OCI-LY1 (cell line): ENCODE data around the gene NSFL1C.

Experiments used
- H2AFZ ChIP-seq: fragments of 200-600 bp; sonication (generic), shearing (Covaris generic); 2 replicates; pipeline ENCODE4 v1.6.0; 2014; ENCODE audit warnings: antibody characterized with exemption, mild to moderate bottlenecking, low read length
- H3F3A ChIP-seq: fragments of 200-600 bp; sonication (generic), shearing (Covaris generic); 2 replicates; pipeline ENCODE4 v1.6.0; 2014; ENCODE audit warnings: mild to moderate bottlenecking, antibody characterized with exemption, low read length, moderate library complexity; ENCODE audit not compliant: insufficient read depth
- H3K27ac ChIP-seq: fragments of 200-600 bp; sonication (generic); 2 replicates; pipeline ENCODE4 v1.5.1; 2014; ENCODE audit warnings: low read length, mixed run types, mild to moderate bottlenecking, low read depth; ENCODE audit not compliant: poor library complexity, severe bottlenecking
- H3K27me3 ChIP-seq: fragments of 200-600 bp; sonication (generic); 2 replicates; pipeline ENCODE4 v1.6.0; 2014; ENCODE audit warnings: antibody characterized with exemption, mild to moderate bottlenecking, low read length, moderate library complexity; ENCODE audit not compliant: insufficient read depth
- H3K36me3 ChIP-seq: fragments of 200-600 bp; sonication (generic); 2 replicates; pipeline ENCODE4 v1.6.1; 2014; ENCODE audit warnings: mild to moderate bottlenecking, antibody characterized with exemption, low read length, moderate library complexity, mixed read lengths; ENCODE audit not compliant: insufficient read depth
- H3K4me1 ChIP-seq: fragments of 200-600 bp; sonication (generic); 2 replicates; pipeline ENCODE4 v1.5.1; 2014; ENCODE audit warnings: mild to moderate bottlenecking, low read length, moderate library complexity; ENCODE audit not compliant: insufficient read depth, severe bottlenecking
- H3K4me2 ChIP-seq: fragments of 200-600 bp; sonication (generic), shearing (Covaris generic); 2 replicates; pipeline ENCODE4 v1.6.1; 2014; ENCODE audit warnings: low read length
- H3K4me3 ChIP-seq: fragments of 200-600 bp; sonication (generic); 2 replicates; pipeline ENCODE4 v1.5.1; 2014; ENCODE audit warnings: low read length, low read depth, mild to moderate bottlenecking, mixed read lengths; ENCODE audit not compliant: poor library complexity, severe bottlenecking
- H3K79me2 ChIP-seq: fragments of 200-600 bp; shearing (Covaris generic); 2 replicates; pipeline ENCODE4 v1.6.1; 2016; ENCODE audit warnings: mixed run types, low read length, mixed read lengths; ENCODE audit not compliant: insufficient read depth
- H3K9ac ChIP-seq: fragments of 200-600 bp; sonication (generic), shearing (Covaris generic); 2 replicates; pipeline ENCODE4 v1.6.1; 2014; ENCODE audit warnings: mild to moderate bottlenecking, low read length, mixed read lengths
- H3K9me2 ChIP-seq: fragments of 200-600 bp; sonication (generic), shearing (Covaris generic); 2 replicates; pipeline ENCODE4 v1.6.1; 2014; ENCODE audit warnings: low read depth, mild to moderate bottlenecking, low read length, mixed read lengths
- H3K9me3 ChIP-seq: fragments of 200-600 bp; shearing (Covaris generic); 2 replicates; pipeline ENCODE4 v1.6.1; 2014; ENCODE audit warnings: low read length, mixed read lengths
- H4K20me1 ChIP-seq: fragments of 200-600 bp; sonication (generic), shearing (Covaris generic); 2 replicates; pipeline ENCODE4 v1.6.0; 2016; ENCODE audit warnings: mild to moderate bottlenecking, low read length; ENCODE audit not compliant: insufficient read depth
- CTCF ChIP-seq: fragments of 200-600 bp; sonication (generic), shearing (Covaris generic); IDR thresholded peaks from 2 replicates; pipeline ENCODE4 v1.5.1; 2017; ENCODE audit warnings: mild to moderate bottlenecking, antibody characterized with exemption, low read length, moderate library complexity, mixed read lengths
- EZH2 ChIP-seq: fragments of 200-600 bp; sonication (generic), shearing (Covaris generic); IDR thresholded peaks from 2 replicates; pipeline ENCODE4 v1.8.0; 2017; ENCODE audit warnings: borderline replicate concordance, mixed run types, mild to moderate bottlenecking, antibody characterized with exemption, low read length, moderate library complexity, mixed read lengths

Gene NSFL1C

DNA sequence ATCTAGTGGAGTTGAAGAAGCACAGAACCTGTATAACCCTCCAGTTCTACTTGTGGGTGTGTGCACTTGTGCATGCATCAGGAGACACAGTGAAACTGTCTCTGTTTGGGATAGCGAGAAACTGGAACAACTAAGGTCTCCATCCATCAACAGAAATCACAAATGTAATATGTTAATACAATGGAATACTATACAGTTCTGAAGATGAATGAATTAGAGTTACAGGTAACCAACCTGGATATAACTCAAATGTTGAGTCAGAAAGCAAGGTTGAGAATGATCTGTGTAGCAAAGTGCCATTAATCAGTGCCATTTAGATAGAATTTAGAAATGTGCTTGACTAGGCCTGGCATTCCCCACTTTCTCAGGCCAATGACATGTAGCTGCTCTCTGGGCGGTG is 4.6 kb upstream of the NSFL1C start:
- Histone ChIP-seq H3K4me1 (peaks cover 10% of the 10 kb centered on the region), H3K9me3 (no peaks in the 10 kb centered on the region), H3K9me2 (no peaks in the 10 kb centered on the region), H3K27me3 (peaks cover 3% of the 10 kb centered on the region; the same call in 1 of the 2 replicates), H3K36me3 (no peaks in the 10 kb centered on the region), H3K9ac (no peak overlapping the region), H3K79me2 (no peaks in the 10 kb centered on the region), H3F3A (no peaks in the 10 kb centered on the region), H3K27ac (no peak overlapping the region), H3K4me3 (no peak overlapping the region), H2AFZ (no peak overlapping the region), H4K20me1 (no peaks in the 10 kb centered on the region), H3K4me2 (no peak overlapping the region)
- TF ChIP-seq EZH2 (no peak), CTCF (no peak)

DNA sequence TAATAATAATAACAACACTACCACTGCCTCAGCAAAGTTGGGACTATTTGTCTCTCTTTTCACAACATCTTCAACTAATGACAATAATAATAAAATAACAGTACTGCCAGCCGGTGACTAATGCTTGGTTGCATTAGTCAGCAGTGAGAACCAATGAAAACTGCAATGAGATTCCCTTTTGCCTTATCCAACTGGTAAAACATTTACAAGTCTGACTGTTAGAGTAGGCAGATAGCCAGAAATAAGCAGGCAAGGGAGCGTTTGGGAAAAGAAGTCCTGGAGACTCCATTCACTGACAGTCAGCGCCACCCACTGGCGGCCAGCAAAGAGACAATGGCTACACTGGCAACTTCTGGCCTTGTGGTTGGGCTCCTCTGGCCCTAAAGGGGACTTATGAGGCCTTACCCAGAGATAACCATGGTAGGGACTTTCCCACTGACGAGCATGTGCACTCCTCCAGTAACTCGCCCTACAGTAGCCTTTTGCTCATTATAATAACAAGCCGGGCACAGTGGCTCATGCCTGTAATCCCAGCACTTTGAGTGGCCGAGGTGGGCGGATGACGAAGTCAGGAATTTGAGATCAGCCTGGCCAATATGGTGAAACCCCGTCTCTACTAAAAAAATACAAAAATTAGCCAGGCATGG is 3.4 kb upstream of the NSFL1C start:
- H4K20me1 ChIP-seq = no peaks in the 10 kb centered on the region
- H3K9ac ChIP-seq = no peak overlapping the region
- no peaks in the 10 kb centered on the region for H3K9me3 ChIP-seq
- no peak overlapping the region for H2AFZ ChIP-seq
- no peak overlapping the region for H3K27ac ChIP-seq
- H3K27me3 ChIP-seq = 0 out of 2 replicates have a peak, but pooled peaks cover 3% of the 10 kb centered on the region
- no peaks in the 10 kb centered on the region for H3K9me2 ChIP-seq
- H3K36me3 ChIP-seq = peaks cover under 1% of the 10 kb centered on the region; the same call in 1 of the 2 replicates
- no peaks in the 10 kb centered on the region for H3F3A ChIP-seq
- H3K79me2 ChIP-seq = peaks cover 11% of the 10 kb centered on the region
- H3K4me3 ChIP-seq = no peak overlapping the region
- peaks cover 21% of the 10 kb centered on the region for H3K4me1 ChIP-seq
- peak; percentile 78 for TF ChIP-seq CTCF
- TF ChIP-seq EZH2 = no peak
- H3K4me2 ChIP-seq = no peak overlapping the region

GRCh38 chr20:1469306-1469905 is 2.8 kb upstream of the NSFL1C start:
- Histone ChIP-seq H3K4me2 (no peak overlapping the region), H3K27ac (no peak overlapping the region)

More at GRCh38 chr20:1469306-1469905, 2.8 kb upstream of the NSFL1C start:
- H3F3A ChIP-seq = no peaks in the 10 kb centered on the region
- H3K4me3 ChIP-seq = no peak overlapping the region
- H3K9me2 ChIP-seq = no peaks in the 10 kb centered on the region
- peaks cover 18% of the 10 kb centered on the region for H3K79me2 ChIP-seq
- no peaks in the 10 kb centered on the region for H4K20me1 ChIP-seq
- H3K4me1 ChIP-seq = peaks cover 27% of the 10 kb centered on the region
- no peak overlapping the region for H2AFZ ChIP-seq
- no peaks in the 10 kb centered on the region for H3K9me3 ChIP-seq
- H3K36me3 ChIP-seq = peaks cover 7% of the 10 kb centered on the region; the same call in 1 of the 2 replicates
- 0 out of 2 replicates have a peak, but pooled peaks cover 3% of the 10 kb centered on the region for H3K27me3 ChIP-seq
- H3K9ac ChIP-seq = no peak overlapping the region
- TF ChIP-seq EZH2 (no peak), CTCF (no peak)
